DMS114 treated with DMSO at 0.1 percent for 48 hours (cell line): ENCODE measurements around the gene STK11IP.
"Not testable (repeated sequence)": the region's sequence is repeated elsewhere in the genome, so short reads cannot be mapped to it uniquely, and the experiment has no call there.

Experiments
- DNase-seq: peaks from one replicate; lab custom pipeline; 2025; ENCODE audit not compliant: unreplicated experiment; lab: John Stamatoyannopoulos, UW

The STK11IP gene

DNA sequence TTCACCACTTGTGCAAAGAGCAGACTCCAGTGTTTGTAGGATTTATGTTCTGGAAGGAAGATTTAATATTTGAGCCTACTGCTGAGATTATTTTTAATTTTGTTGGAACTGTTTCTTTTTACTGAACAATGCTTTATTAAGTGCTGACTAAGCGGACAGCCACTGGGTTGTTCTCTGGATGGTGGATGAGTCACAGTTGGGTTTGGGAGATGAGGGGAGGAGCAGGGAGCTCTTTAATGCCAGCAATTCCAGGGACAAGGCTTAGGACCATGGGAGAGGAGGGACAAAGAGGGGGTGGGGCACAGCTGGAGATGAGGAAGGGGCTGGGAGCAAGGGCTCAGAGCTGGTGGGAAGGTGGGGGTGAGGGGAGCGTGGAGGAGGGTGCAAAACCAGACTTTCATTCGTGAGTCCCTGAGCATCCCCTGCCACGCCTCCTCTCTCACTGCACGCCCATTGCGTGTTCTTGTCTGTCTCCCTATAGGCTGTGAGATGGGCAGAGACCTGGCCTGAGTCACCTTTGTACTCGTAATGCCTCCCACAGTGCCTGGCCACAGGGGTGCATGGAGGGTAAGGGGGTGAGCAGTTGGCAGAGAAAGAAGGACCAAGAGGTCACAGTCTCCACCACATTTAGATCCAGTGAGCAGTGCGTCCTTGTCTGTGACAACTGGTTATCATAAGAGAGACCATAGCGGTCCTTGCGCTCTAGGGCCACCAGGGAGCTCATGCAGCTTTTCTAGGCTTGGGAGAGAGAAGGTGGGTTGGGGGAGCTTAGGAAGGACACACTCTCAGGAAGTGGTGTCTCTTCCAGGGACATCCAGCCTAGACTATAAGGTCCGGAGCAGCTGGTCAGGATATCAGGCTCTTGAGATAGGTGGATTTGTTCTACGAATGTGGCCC is 48.2 kb downstream of the STK11IP start:
- no peak for DNase-seq

DNA sequence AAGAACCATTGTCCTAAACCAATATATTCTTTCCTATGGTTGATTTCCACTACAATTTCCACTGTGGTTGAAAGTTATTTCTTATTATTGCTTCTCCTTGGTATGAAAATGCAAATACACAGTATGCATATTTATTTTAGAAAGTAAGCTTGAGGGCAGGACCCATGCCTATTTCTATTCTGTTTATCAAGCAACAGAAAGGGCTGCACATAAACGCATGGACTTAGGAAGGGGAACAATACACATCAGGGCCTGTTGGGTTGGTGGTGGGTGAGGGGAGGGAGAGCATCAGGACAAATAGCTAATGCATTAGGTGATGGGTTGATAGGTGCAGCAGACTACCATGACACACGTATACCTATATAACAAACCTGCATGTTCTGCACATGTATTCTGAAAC is 50.5 kb downstream of the STK11IP start:
- DNase-seq: no peak

DNA sequence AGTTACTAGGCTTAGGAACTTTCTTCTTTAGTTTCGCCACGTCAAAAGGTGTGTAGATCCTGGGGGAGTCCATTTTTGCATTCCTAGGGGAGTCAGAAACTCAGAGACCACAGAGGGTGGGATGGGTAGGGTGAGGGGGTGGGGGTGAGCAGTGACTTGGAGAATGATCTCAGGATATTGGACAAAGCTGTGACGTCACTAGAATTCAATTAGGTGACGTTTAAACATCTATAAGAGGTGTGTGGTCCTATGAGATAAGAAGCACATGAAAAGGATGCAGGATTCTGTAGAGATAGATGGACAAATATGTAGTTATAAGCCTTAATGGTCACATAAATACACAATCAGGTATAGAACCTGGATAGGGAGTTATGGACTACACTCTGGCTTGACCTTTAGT is 51.3 kb downstream of the STK11IP start:
- no peak for DNase-seq

DNA sequence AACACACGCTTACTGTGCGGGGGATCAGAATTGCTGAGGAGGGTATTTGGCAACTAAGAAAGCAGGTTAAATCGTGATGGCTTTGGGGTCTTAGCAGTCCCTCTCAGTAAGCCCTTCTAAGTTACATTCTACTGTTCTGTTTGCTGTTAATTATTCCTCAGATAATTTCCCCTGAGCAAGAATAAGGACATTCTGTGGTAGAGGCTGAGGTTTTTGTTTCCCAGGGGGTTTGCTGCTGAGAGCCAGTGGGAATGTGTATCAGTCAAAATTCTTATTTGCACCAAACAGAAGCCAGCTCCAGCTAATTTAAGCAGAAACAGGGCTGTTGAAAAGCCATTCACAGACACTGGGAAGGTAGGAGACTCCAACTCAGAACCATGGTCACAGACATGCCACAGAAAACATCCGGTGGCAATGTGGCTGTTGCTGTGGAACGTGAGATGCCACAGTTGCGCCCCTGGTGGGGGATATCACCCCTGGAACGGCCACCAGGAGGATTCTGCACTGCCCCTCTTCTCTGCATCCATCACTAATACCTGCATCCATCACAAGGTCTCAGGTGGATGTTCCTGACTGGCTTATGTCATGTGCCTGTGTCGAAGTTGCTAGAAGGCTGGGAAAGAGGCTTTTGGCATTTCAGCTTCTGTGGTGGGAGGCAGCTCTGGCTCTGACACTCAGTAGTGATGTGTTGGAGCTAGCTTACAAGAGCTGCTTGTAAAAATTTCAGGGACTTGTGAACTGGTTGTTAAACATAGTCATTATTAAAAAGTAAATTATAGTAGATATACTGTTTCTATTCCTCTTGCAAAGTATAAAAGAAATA is 53.0 kb downstream of the STK11IP start:
- DNase-seq: no peak

DNA sequence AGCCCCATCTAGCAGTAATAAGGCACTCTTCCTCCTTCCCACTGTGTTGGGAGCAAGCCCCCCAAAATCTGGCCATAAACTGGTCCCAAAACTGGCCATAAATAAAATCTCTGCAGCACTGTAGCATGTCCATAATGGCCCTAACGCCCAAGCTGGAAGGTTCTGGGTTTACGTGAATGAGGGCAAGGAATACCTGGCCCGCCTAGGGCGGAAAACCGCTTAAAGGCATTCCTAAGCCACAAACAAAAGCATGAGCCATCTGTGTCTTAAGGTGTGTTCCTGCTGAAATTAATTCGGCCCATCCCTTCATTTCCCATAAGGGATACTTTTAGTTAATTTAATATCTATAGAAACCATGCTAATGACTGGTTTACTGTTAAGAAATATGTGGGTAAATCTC is 54.0 kb downstream of the STK11IP start:
- not testable (repeated sequence) for DNase-seq

DNA sequence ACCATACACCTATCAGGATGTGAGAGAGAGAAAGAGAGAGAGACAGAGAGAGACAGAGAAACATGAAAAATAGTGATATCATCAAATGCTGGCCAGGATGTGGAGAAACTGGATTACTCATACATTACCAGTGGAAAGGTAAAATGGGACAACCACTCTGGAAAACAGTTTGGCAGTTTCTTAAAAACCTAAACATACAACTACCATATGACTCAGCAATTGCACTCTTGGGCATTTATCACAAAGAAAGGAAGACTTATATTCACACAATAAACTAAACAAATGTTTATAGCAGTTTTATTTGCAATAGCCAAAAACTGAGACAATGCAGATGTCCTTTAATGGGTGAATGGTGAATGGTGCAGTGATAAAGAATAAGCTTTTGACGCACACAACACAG is 58.9 kb downstream of the STK11IP start:
- DNase-seq: no peak

DNA sequence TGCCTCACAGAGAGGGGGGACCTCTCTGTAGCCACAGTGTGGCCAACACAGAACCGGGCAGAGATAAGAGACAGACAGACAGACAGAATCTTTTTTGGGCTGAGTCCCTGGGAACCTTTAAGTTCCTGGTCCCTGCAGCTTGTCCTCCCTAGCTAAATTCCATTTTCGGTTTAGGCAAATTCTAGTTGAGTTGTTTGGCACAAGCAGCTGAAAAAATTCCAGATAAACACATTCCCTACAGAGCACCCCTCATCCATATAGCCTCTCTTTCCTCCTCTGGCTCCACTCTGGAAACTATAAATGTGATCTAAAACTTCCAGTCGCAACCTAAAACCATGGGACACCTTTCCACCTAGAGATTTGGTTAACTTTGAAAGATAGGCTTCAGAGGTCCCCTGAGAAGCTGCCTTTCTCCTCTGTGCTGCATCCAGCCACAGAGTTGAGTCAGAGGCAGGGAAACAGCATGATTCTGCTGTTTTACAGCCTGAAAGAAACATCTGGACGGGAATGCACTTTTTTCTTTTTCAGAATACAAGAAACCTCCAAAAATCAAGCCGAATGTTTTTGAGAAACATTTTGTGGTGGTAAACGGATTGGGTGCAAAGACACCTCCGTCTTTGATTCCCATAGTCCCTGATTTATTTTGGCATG is 60.7 kb downstream of the STK11IP start:
- no peak for DNase-seq

DNA sequence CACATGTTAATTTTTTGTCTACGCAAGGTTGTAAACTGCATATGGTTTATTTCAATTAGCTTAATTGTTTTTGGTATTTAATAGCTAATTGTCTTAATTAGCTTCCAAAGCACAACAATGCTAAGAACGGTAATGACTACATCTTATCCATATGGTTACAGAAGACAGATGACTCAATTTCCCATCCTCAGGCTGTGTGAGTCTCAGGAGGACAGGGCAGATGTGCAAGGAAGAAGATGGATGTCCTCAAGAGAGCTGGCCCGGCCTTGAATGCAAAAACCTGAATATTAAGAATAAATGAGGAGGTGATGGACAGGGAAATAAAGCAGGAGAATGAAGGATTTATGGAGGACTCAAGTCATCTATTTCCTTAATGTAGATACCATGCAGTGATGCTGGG is 61.2 kb downstream of the STK11IP start:
- no peak for DNase-seq

DNA sequence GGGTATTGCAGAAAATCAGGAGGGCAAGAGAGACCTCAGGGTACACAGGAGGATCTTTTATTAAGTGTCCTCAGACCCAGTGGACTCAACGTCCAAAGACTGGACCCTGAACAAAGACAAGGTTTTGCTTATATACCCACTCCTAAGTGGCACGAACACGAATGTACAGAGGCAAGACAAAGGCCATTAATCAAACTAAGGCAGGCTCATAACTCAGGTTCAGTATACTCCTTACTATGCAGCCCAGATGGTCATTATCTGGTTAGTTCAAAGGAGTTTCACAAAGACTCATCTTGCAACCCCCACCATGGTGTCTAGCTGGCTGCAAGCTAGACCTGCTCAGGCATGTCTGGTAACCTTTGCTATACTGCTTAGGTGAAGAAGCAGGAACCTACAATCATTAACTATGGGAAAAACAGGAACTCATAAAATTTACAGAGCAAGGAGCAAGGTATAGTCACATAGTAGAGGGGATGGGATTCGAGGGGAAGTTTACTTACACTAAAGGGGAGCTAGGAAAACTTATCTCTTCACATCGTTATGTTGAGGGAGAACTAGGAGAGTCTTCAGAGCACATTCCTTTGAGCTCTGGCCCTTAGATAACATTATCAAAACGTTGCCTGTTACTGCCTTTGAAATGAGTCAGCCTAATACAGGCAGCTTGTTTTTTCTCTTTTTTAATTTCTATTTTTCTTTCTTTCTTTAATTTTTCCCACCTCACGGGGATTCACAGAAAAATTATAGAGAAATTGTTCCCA is 63.7 kb downstream of the STK11IP start:
- DNase-seq: no peak

DNA sequence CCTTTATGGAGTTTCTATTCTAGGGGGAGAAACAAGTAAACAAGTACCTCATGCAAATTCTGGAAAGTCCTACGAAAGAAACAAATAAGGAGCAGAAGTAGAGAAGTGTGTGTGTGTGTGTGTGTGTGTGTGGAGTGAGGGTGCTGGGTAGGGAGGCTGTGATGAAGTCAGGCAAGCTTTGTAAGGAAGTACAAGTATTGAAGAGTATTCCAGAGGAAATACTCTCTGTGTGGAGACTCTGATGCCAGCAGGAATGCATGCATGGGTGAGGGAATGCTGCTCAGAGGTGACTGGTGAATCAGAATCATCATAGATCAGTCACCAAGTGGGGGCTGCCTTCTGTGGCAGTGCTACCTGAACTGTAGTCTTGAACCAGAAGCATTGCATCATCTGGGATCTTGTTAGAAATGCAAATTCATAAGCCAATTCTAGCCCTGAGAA is 64.3 kb downstream of the STK11IP start:
- no peak for DNase-seq

DNA sequence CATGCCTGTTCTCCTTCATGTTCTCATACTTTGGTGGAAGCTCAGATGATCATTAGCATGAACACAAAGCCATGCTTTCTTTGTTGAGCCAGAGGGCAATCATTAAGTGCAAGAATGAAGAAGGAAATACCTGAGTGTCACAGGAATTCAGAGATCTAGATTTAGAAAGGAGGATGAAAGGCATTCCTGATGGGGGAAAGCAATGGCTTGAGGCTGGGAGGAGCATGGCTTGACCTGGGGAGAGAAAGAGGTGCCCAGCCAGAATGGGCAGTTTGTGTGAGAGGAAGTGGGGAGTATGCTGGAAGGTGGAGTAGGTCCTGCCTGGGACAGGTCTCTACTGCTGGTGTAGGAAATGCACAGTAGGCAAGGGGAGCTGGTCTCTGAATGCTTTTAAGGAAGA is 64.9 kb downstream of the STK11IP start:
- DNase-seq: no peak

DNA sequence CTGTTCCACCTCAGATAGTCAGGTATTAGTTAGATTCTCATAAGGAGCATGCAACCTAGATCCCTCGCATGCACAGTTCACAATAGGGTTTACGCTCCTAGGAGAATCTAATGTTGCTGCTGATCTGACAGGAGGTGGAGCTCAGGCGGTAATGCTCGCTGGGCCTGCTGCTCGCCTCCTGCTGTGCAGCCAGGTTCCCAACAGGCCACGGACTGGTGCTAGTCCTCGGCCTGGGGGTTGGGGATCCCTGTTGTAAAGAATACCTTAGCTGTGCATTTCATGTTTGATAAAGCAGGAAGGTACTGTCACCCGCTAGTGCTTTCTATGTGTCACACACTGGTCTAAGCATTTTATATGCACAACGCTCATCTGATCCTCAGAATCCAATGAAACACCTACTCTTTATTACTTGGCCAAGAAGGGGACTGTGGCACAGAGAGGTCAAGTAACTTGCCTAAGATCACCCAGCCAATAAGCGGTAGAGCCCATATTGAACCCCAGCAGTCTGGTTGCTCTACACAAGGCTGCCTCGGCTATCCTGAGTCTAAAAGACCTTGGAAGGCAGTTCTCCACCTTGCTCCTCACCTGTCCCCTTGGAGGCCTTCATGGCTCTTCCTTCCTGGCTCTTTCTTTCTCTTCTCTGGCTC is 65.6 kb downstream of the STK11IP start:
- no peak for DNase-seq

DNA sequence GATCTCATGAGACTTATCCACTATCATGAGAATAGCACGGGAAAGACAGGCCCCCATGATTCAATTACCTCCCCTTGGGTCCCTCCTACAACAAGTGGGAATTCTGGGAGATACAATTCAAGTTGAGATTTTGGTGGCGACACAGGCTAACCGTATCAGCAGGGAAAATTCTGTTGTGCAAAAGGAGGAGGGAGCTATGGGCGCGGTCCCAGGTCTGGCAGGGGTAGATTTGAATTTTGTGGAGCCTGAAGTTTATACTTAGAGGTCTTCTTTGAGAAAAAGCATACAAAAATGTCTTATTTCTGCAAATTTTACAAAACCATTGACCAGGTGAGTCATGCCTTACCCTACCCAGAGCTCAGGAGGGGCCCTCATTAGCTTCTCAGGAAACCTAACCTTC is 66.4 kb downstream of the STK11IP start:
- DNase-seq: no peak

DNA sequence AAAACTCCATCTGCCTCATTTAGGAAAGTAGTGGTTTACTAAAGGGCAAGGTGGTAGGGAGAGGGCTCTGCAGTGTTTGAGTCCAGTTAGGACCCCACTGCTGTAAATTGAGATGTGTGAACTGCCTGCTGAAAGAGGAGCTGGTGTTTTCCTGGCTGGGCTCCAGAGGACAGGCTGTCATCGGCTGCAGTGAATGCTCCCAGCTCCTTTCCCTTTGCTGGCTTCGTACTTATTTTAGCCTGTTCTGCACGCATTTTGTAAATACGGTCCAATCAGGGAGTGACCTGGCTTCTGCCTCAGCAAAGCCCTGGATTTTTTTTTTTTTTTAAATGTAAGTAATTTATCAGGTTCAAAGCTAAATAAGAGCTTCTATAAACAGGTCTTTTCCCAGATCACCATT is 67.3 kb downstream of the STK11IP start:
- no peak for DNase-seq

DNA sequence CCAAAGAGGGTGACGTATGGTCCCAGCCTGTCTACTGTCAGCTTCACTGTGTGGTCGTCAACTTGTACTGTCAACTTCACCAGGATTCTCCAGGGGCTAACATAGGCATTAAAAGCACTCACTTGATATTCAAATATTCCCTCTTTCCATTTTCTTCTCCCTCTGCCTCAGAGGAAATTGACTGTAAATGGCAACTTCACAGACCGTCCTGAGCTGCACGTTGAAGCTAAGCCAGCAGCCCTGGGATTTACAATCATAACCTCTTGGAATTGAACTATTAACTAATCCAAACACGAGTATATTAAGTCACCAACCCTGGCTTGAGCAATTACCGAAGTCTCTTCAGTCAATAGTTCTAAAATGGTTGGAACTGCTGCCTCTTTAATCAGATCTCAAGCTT is 68.3 kb downstream of the STK11IP start:
- no peak for DNase-seq
